Myocyte (in vitro differentiated cells): ENCODE data around the gene GYS2. TPM values are rescaled to one million over a fixed set of nuclear protein-coding genes. Genes with fewer than 3 reads are reported as not detected.

Source experiments
- DNase-seq: peaks from one replicate; pipeline ENCODE4 v3.0.0-alpha.2; 2012; ENCODE audit warnings: low read depth
- total RNA-seq: library from RNA; depleted of rRNA; stranded (reverse); fragments of >200 nt; gene quantifications from 2 replicates; pipeline ENCODE4 v1.2.3, GENCODE V29; 2014

GYS2 gene
- total RNA-seq, 1 donor from 2014 or later: not detected

GRCh38 chr12:21553329-21553675, 51.3 kb downstream of the GYS2 start:
- DNase-seq: peak; percentile 97

- DNase-seq: no peak
Measured at GRCh38 chr12:21552635-21553328, 51.9 kb downstream of the GYS2 start.

- DNase-seq: peak; percentile 93
Measured at GRCh38 chr12:21551841-21552465, 52.7 kb downstream of the GYS2 start.

- no peak for DNase-seq
Measured at GRCh38 chr12:21547437-21547836, 57.2 kb downstream of the GYS2 start.

GRCh38 chr12:21546716-21547115, 57.9 kb downstream of the GYS2 start:
- peak; percentile 46 for DNase-seq

GRCh38 chr12:21545557-21545956, 59.1 kb downstream of the GYS2 start:
- no peak for DNase-seq

- no peak for DNase-seq
Measured at GRCh38 chr12:21543151-21543550, 61.5 kb downstream of the GYS2 start.

GRCh38 chr12:21542403-21542802, 62.2 kb downstream of the GYS2 start:
- DNase-seq: no peak

GRCh38 chr12:21541773-21542172, 62.9 kb downstream of the GYS2 start:
- DNase-seq: no peak

GRCh38 chr12:21539797-21540196, 64.8 kb downstream of the GYS2 start:
- DNase-seq: no peak

GRCh38 chr12:21538061-21538653, 66.5 kb downstream of the GYS2 start:
- no peak for DNase-seq

- DNase-seq: no peak
Measured at GRCh38 chr12:21529456-21529855, 75.2 kb downstream of the GYS2 start.

- DNase-seq: no peak
Measured at GRCh38 chr12:21528953-21529352, 75.7 kb downstream of the GYS2 start.

GRCh38 chr12:21527451-21528180, 77.0 kb downstream of the GYS2 start:
- peak; percentile 83 for DNase-seq

GRCh38 chr12:21526721-21527345, 77.8 kb downstream of the GYS2 start:
- DNase-seq: no peak

- no peak for DNase-seq
Measured at GRCh38 chr12:21526053-21526452, 78.6 kb downstream of the GYS2 start, which contains the start of gene SPX. TSS of gene SPX (plus strand) at chr12:21526296. CDS start at chr12:21526473, 177 bp downstream.

GRCh38 chr12:21523148-21523547, 81.5 kb downstream of the GYS2 start:
- DNase-seq: no peak

- no peak for DNase-seq
Measured at GRCh38 chr12:21521541-21521940, 83.1 kb downstream of the GYS2 start.

- DNase-seq: no peak
Measured at GRCh38 chr12:21518451-21518850, 86.2 kb downstream of the GYS2 start.

- DNase-seq: no peak
Measured at GRCh38 chr12:21516281-21516680, 88.4 kb downstream of the GYS2 start.

GRCh38 chr12:21509768-21510167, 94.9 kb downstream of the GYS2 start:
- no peak for DNase-seq

GRCh38 chr12:21507849-21508248, 96.8 kb downstream of the GYS2 start:
- no peak for DNase-seq
